Stimulated activated naive CD4-positive, alpha-beta T cell treated with Interleukin-2 at 50 U/mL for 16 hours (primary cell): Measurements from ENCODE around the gene RBM15B.
"Not testable (repeated sequence)": the region's sequence is repeated elsewhere in the genome, so short reads cannot be mapped to it uniquely, and the experiment has no call there.

Experiments
- DNase-seq: peaks from one replicate; lab custom pipeline; 2025; lab: John Stamatoyannopoulos, UW

The RBM15B gene

GRCh38 chr3:51378065-51378464, 13.0 kb upstream of the RBM15B start:
- DNase-seq: no peak

- DNase-seq: no peak
Measured at GRCh38 chr3:51378726-51379125, 12.4 kb upstream of the RBM15B start.

- DNase-seq: no peak
Measured at GRCh38 chr3:51379301-51379700, 11.8 kb upstream of the RBM15B start.

- DNase-seq: no peak
Measured at GRCh38 chr3:51379746-51380455, 11.2 kb upstream of the RBM15B start.

GRCh38 chr3:51380601-51381332, 10.3 kb upstream of the RBM15B start:
- no peak for DNase-seq

GRCh38 chr3:51381333-51381705, 9.8 kb upstream of the RBM15B start:
- DNase-seq: no peak

GRCh38 chr3:51382076-51382745, 8.9 kb upstream of the RBM15B start:
- no peak for DNase-seq

GRCh38 chr3:51382947-51383578, 8.0 kb upstream of the RBM15B start:
- DNase-seq: no peak

GRCh38 chr3:51384055-51384725, 6.9 kb upstream of the RBM15B start:
- peak; percentile 38 for DNase-seq

- peak; percentile 98 for DNase-seq
Measured at GRCh38 chr3:51384726-51385473, 6.2 kb upstream of the RBM15B start, which contains the start of gene MANF. TSS of gene MANF (plus strand) at chr3:51385291. CDS start at chr3:51385343, 52 bp downstream.

GRCh38 chr3:51385621-51386091, 5.4 kb upstream of the RBM15B start:
- DNase-seq: no peak

- DNase-seq: no peak
Measured at GRCh38 chr3:51386159-51386851, 4.8 kb upstream of the RBM15B start.

- DNase-seq: no peak
Measured at GRCh38 chr3:51386852-51387229, 4.2 kb upstream of the RBM15B start.

- DNase-seq: not testable (repeated sequence)
Measured at GRCh38 chr3:51387281-51387680, 3.8 kb upstream of the RBM15B start.

- DNase-seq: no peak
Measured at GRCh38 chr3:51388286-51389029, 2.6 kb upstream of the RBM15B start.

GRCh38 chr3:51389423-51390183, 1.5 kb upstream of the RBM15B start:
- DNase-seq: peak; percentile 41

- DNase-seq: no peak
Measured at GRCh38 chr3:51390246-51391074, 625 bp upstream of the RBM15B start.
